BJ (cell line): ENCODE data around the gene TNS4. TPM values are rescaled to one million over a fixed set of nuclear protein-coding genes. Genes with fewer than 3 reads are reported as not detected.

ENCODE experiments used
- CTCF ChIA-PET: fragments of 350-600 bp; formaldehyde crosslinking; extraction: SDS; loops from one replicate; lab custom pipeline; 2021; ENCODE audit warnings: antibody characterized with exemption, inconsistent platforms; lab: Yijun Ruan, JAX
- POLR2A ChIA-PET: fragments of 300-600 bp; sonication (Branson Sonifier 250); formaldehyde crosslinking; extraction: SDS; loops from one replicate; lab custom pipeline; 2021; ENCODE audit warnings: antibody characterized with exemption; lab: Charles Lee
- DNase-seq: peaks from one replicate; pipeline ENCODE4 v3.0.0-alpha.2; 2011; ENCODE audit warnings: low read depth
- H3K27me3 ChIP-seq: 2 replicates; pipeline ENCODE4 v1.6.0; 2011; ENCODE audit warnings: low read length; ENCODE audit not compliant: control insufficient read depth, insufficient read depth
- H3K36me3 ChIP-seq: 2 replicates; pipeline ENCODE4 v1.5.1; 2011; ENCODE audit warnings: low read length; ENCODE audit not compliant: control insufficient read depth, insufficient read depth
- H3K4me3 ChIP-seq: 2 replicates; pipeline ENCODE4 v1.5.1; 2011; ENCODE audit warnings: low read depth, mild to moderate bottlenecking, control low read depth, low read length
- CTCF ChIP-seq: IDR thresholded peaks from 2 replicates; pipeline ENCODE4 v1.5.1; 2011; ENCODE audit warnings: low read depth, mild to moderate bottlenecking, control low read depth, inconsistent platforms, low read length, moderate library complexity; ENCODE audit not compliant: insufficient read depth
- polyA plus RNA-seq: library from polyadenylated mRNA; depleted of rRNA; stranded (reverse); fragments of >200 nt; gene quantifications from 2 replicates; pipeline ENCODE4 v1.2.3, GENCODE V29; 2011

The TNS4 gene
- polyA plus RNA-seq, 1 experiment = 0.40 TPM

- H3K27me3 ChIP-seq = no peaks in the 10 kb centered on the region
- H3K4me3 ChIP-seq = no peak overlapping the region
- TF ChIP-seq CTCF = no peak
- ChIA-PET CTCF (interaction anchor here (0.7 to 4.1 kb wide), 5 partner anchors 12 to 80 kb away, joined by 3 to 21 read pairs (median 9); no protein-coding TSS in a partner anchor), POLR2A (interaction anchor here (0.6 kb wide), 1 partner anchor 1227 kb away, joined by 10 read pairs; no protein-coding TSS in a partner anchor)
- H3K36me3 ChIP-seq = no peaks in the 10 kb centered on the region
- DNase-seq = no peak
These were observed 19.6 kb upstream of the TNS4 start for GRCh38 chr17:40520991-40521453.

GRCh38 chr17:40519089-40519775 is 17.8 kb upstream of the TNS4 start:
- no peaks in the 10 kb centered on the region for H3K36me3 ChIP-seq
- no peak overlapping the region for H3K4me3 ChIP-seq
- no peak for TF ChIP-seq CTCF
- POLR2A ChIA-PET = interaction anchor here (0.6 kb wide), 1 partner anchor 1904 kb away, joined by 3 read pairs; the partner anchor contains the start of gene CAVIN1
- DNase-seq = no peak
- CTCF ChIA-PET = interaction anchor here (0.6 to 4.1 kb wide), 6 partner anchors 15 to 176 kb away, joined by 3 to 21 read pairs (median 4); no protein-coding TSS in a partner anchor
- no peaks in the 10 kb centered on the region for H3K27me3 ChIP-seq

GRCh38 chr17:40518401-40519088 is 17.1 kb upstream of the TNS4 start:
- H3K36me3 ChIP-seq = no peaks in the 10 kb centered on the region
- ChIA-PET POLR2A (interaction anchor here (0.6 to 0.8 kb wide), 2 partner anchors 76 to 1905 kb away, joined by 3 read pairs; partner anchors contain the start of gene CAVIN1), CTCF (interaction anchor here (0.6 to 1.2 kb wide), 5 partner anchors 14 to 219 kb away, joined by 3 to 5 read pairs (median 4); no protein-coding TSS in a partner anchor)
- TF ChIP-seq CTCF = no peak
- no peaks in the 10 kb centered on the region for H3K27me3 ChIP-seq
- DNase-seq = no peak
- no peak overlapping the region for H3K4me3 ChIP-seq

- TF ChIP-seq CTCF = no peak
- CTCF ChIA-PET = interaction anchor here (0.6 to 1.5 kb wide), 3 partner anchors 16 to 218 kb away, joined by 3 to 4 read pairs (median 4); partner anchors contain the start of gene TNS4
- POLR2A ChIA-PET = interaction anchor here (0.8 kb wide), 1 partner anchor 75 kb away, joined by 3 read pairs; no protein-coding TSS in a partner anchor
- no peaks in the 10 kb centered on the region for H3K27me3 ChIP-seq
- H3K36me3 ChIP-seq = no peaks in the 10 kb centered on the region
- no peak for DNase-seq
- H3K4me3 ChIP-seq = no peak overlapping the region
These were observed 16.6 kb upstream of the TNS4 start for GRCh38 chr17:40517981-40518380.

- Histone ChIP-seq H3K27me3 (no peaks in the 10 kb centered on the region), H3K4me3 (no peak overlapping the region), H3K36me3 (no peaks in the 10 kb centered on the region)
- CTCF ChIA-PET = interaction anchor here (1.3 to 1.5 kb wide), 2 partner anchors 15 to 41 kb away, joined by 3 to 4 read pairs; partner anchors contain the start of gene TNS4
- TF ChIP-seq CTCF = no peak
- POLR2A ChIA-PET = no interaction called here
- DNase-seq = no peak
These were observed 15.9 kb upstream of the TNS4 start for GRCh38 chr17:40517286-40517662.
